ENCODE measurements around the gene GAL3ST2.

The GAL3ST2 gene

DNA sequence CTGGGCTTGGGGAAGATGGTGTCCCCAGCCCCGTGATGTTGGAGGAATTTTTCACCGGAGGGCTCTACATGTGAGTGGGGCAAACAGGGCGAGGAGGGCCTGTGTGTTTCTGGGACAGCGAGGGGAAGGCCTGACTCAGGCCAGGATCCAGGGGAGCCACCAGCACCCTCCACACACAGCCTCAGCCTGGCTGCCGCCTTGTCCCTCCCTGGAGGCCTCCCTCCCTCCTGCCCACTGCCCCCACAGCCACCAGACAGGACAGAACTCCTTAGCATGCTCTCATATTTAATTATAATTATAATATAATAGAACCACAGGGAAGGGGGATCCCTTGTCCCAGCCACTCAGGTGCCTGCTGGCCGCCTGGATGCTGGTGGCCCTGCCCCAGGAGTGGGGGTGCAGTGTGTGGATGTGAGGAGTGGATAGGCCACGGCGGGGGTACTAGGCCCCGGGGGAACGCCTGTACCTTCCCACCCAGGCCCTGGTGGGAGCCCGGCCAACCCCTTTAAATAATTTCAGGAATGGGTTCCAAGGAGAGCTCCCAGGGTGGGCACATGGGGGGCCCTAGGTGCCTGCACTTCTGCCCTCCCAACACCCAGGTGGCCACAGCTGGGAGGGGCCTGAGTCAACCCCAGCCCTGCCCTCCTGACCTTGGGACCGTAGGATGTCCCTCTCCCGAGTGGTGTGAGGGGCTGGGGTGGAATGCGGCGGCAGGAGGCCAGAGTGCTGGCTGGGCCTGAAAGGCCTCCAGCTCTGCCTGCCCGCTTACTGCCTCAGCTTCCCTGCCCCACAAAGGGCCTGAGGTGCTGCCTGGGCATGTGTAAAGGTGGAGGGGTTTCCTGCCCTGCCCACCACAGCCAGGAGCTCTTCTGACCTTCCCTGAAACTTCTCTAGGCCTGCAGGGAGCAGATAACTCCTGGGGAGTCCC is 73.3 kb downstream of the GAL3ST2 start:
- DNase-seq, result no peak

DNA sequence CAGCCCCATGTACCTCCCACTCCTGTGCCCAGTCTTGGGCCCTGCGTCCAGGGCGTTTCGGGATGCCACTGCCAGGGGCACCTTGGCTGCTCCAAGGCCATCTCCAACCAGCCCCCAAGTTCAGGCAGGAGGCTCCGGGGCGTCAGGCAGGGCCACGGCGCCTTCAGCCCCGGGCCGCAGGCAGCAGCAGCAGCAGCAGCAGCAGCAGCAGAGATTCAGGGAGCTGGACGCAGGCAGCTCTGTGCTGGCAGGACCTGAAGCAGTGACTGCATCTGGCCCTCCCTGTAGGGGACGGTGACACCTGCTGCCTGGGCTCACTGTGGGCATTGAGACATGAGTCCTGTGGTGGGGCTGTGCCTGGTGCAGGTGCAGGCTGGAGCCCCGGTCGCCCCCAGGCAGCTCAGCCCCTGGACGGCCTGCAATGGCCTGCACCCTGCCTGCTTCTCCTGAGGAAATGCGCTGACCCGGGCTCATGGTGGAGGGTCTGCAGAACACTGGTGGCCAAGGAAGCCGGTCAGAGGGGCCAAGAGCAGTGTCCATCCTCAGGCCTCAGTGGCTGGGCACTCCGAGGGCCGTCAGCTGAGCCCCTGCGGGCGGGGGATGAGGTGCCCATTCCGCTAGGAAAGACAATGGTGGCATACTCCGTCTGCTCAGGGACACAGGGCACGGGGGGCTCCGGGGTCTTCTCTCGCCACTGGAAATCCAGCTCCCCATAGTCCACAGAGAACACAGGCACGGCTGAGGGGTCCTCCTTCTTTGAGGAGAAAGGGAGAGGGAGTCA is 74.1 kb downstream of the GAL3ST2 start:
- no peak for DNase-seq

DNA sequence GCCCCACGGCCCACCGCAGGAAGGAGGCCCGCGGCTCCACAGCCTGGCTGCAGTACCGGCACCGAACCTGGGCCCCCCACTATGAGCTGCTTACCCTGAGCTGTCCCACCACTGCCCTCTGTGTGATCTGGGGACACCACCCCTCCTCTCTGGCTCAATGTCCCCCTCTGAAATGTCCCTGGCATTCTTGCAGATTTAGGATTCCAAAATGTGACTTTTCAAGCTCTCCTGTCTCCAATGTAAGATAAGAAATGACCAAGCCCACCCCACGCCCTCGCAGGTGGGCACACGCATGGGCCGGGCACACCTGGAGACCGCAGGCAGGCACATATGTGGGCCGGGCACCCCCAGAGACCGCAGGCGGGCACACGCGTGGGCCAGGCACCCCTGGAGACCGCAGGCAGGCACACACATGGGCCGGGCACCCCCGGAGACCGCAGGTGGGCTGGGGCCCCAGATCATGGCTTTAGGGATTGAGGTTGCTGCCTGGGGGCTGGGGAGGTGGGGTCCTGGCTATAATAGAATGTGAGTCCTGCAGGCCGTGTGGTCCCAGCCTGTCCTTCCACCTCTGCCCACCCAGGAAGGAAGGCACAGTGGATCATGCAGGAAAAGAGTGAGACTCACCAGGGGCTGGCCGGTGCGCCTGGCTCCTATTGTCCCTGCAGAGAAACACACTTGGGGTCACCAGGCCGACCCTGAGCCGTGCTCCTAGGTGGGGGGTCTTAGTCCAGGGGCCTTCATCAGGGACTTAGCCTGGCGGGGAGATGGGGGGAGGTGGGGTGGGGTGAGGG is 74.9 kb downstream of the GAL3ST2 start:
- DNase-seq, result no peak

DNA sequence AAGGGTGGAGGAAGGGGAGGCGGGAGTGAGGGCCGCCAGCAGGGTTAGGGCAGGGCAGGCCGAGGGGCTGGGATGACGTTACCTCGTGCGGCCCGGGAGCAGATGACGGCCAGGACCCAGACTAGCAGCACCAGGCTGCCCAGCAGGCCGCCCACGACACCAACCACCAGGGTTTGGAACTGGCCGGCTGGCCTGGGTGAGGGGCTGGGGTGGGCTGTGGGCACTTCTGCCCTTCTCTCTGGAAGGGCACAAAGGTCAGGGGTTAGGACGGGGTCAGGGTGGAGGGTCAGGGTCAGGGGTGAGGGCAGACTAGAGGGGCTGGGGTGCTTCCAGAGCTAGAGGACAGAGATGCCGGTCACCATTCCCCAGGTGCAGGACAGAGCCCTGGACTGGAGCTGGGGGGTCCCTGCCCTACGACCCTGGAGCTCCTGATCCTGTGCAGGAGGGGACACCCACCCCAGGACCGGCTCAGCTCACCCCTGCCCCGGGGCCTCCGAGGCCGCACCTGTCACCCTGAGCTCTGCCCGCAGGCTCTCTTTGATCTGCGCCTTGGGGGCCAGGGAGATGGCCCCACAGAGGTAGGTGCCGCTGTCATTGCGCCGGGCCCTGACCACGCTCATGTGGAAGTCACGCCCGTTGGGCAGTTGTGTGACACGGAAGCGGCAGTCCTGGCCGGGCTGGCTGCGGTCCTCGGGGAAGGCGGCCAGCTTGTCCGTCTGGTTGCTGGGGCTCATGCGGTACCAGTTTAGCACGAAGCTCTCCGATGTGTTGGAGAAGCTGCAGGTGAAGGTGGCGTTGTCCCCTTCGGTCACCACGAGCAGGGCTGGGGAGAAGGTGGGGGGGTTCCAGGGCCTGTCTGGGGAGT is 75.7 kb downstream of the GAL3ST2 start:
- DNase-seq, result no peak

DNA sequence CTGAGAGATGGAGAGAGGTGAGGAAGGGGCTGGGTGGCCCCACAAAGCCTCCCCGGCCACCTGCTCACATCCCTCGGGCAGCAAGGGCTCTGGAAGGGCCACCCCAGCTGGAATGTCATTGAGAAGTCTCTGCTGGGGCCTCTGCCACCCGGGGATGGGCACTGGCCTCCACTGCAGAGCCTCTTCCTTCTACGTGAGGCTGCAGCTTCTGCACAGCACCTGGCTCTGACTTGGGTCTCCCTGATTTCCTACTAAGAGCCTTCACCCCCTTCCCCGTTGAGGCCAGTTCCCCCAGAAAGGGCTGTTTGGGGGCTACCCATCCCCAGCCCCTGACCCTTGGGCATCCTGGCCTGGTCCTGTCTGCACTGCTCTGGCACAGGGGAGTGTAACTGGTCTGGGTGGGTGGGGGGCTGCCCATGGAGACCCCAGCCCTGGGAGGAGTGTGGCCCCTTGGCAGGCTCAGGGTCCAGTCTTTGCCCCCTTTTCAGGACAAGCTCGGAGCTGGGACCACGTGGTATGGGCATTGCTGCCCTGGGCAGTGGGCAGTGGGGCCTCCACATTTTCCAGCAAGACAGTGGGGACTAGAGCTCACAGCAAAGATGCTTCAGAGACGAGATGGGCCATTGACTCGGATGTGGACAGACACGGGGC is 76.5 kb downstream of the GAL3ST2 start:
- no peak for DNase-seq

Measured in NCI-H2107 (cell line).